IPS DF 4.7 (cell line): ENCODE data around the gene TENT5D.
"Not testable (repeated sequence)": the region's sequence is repeated elsewhere in the genome, so short reads cannot be mapped to it uniquely, and the experiment has no call there.

ENCODE experiments used
- DNase-seq: peaks from one replicate; pipeline ENCODE4 v3.0.0-alpha.2; 2013; ENCODE audit warnings: low spot score; ENCODE audit errors: extremely low read depth

The TENT5D gene

DNA sequence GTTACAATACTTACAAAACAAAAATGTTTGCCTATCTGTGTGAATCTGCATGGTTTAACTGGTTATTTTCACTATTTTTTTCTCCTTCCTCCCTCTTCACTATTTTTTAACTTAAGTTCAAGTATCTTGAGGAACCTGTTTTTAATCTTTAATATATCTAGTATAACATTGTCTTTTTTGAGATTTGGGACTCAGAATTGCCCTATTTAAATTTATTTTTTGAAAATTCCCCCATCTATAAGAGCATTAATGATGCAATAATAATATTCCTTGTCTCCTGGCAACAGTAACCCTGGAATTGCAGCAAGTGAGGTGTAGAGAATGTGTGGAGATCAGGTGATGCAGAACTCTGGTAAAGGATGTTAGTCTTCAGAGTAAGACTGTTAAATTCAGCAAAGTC is at the start of gene TENT5D:
TSS of gene TENT5D (plus strand) at position 301 of the 400 bp plus-strand sequence. CDS start 22,093 bp downstream, outside the sequence.
- DNase-seq, result no peak

DNA sequence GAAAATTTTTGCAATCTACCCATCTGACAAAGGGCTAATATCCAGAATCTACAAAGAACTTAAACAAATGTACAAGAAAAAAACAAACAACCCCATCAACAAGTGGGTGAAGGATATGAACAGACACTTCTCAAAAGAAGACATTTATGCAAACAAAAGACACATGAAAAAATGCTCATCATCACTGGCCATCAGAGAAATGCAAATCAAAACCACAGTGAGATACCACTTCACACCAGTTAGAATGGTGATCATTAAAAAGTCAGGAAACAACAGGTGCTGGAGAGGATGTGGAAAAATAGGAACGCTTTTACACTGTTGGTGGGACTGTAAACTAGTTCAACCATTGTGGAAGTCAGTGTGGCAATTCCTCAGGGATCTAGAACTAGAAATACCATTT is 34.6 kb upstream of the TENT5D start:
- not testable (repeated sequence) for DNase-seq

DNA sequence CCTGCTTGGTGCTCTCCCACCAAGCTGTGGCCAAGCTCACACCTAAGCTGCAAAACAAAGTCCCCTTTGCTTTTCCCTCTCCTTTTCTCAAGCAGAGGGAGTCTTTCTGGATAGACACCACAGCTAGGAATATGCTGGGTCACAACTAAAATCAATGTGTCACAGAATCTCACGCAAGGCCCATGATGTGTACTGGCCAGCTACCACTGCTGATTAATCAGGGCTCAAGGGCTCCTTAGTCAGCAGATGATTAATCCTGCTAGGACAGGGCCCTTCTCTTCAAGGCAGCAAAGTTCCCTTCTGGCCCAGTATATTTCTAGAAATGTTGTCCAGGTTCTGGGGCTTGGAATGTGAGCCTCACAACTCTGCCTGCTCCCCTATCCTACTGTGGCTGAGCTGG is 32.0 kb upstream of the TENT5D start:
- no peak for DNase-seq

DNA sequence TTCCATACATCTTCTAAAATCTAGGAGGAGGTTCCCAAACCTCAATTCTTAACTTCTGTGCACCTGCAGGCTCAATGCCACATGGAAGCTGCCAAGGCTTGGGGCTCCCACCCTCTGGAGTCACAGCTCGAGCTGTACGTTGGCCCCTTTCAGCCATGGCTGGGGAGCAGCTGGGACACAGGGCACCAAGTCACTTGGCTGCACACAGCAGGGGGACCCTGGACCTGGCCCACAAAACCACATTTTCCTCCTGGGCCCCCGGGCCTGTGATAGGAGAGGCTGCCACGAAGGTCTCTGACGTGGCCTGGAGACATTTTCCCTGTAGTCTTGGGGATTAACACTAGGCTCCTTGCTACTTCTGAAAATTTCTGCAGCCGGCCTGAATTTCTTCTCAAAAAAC is 8.2 kb upstream of the TENT5D start:
- no peak for DNase-seq

DNA sequence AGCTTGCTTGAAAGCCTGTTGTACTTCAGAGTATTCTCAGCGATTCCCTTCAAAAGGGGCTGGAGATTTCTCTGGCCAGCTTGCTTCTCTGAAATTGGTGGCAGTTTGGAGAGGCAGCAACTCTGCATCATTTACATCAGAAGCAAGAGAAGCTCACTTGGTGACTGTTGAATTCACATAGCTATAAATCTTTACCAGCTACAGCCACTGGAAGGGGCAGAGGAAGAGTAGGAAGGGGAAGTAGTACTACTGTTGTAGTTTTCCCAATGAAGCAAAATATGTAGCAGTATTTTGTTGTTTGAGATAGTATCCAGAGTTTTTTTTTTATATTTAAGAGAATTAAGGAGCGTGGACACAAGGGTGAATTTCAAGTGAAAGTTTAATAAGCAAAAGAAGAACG is 2.8 kb downstream of the TENT5D start:
- no peak for DNase-seq

DNA sequence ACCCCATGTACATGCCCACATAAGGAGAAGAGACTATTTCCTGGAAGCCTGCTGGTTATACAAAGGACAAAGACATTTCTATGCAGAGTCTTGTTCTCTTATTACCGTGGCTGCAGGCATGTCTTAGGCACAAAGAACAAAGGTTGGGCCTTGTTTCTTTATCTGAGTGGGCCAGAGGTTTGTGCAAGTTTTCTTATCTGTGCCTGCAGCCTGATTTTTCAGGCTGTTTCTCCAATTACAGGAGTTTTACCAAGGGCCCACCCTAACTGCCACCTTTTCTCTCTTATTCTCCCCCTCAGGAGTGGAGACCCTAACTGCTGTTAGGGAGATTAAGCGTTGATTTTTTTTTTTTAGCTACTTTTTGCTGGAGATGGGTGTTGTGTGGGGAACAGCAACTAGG is 3.5 kb downstream of the TENT5D start:
- no peak for DNase-seq

DNA sequence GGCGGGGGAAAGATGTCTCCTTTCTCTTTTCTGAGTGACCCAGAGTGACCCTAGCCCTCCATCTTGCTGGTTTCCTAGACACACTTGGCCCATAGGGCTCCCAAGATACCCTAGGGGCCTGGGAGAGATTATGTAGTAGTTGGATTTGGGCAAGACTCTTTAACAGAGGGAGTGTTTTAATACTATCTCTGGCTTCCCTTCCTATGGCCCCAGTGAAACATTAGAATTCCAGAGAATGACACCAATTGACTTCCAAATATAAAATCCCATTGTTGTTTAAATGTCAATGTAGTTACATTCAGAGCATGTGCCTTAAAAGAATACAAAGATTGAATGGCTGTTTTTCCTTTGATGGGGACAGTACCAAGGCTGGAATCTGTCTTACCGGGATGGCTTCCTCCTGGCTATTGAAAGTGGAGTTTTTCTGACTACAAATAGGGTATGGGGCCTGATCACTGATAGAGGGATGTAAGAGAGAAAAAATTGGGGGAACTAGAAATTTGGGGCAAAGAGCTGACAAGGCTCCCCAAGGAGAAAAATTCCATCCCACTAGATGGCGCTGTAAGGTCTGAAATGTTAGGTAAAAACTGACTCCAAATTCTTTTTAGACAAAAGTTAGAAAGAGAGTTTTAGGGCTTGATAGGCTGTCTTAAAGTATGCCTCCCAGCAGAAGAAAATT is 10.7 kb downstream of the TENT5D start:
- DNase-seq, result no peak

DNA sequence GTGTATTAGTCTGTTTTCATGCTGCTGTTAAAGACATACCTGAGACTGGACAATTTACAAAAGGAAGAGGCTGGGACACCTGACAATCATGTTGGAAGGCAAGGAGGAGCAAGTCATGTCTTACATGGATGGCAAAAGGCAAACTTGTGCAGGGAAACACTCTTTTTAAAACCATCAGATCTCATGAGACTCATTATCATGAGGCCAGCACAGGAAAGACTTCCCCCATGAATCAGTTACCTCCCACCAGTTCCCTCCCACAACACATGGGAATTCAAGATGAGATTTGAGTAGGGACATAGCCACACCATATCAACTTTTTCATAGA is 11.2 kb downstream of the TENT5D start:
- DNase-seq, result no peak

DNA sequence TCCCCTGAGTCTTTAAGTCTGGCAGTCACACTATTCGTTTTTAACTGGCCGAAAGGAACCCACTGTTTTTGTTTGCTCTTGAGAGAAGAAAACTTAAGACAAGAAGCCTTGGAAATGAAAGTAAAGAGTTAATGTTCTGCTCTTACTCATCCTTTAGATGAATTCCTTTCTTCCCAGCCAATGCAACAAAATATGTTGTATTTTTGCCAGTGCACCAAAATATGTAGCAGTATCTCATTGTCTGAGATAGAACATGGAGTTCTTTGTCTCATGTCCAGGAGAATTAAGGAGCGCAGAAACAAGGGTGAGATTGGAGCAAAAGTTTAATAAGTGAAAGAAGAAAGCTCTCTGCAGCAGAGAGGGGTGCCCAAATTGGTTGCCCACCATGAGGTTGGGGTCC is 12.2 kb downstream of the TENT5D start:
- DNase-seq, result no peak

DNA sequence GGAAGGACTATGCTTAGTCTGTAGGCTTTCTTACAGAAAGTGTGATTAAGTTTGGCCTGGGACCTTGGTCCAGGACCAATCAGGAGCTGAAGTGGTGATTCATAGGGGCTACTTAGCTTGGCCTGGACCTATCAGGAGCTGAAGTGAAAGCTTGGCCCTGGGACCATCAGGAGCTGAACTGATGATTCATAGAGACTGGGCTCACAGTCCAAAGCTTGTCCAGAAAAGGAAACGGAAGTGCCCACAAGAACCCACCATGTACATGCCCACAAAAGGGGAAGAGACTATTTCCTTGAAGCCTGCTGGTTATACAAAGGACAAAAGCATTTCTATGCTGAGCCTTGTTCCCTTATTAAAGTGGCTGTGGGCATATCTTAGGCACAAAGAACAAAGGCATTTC is 12.6 kb downstream of the TENT5D start:
- DNase-seq, result no peak

DNA sequence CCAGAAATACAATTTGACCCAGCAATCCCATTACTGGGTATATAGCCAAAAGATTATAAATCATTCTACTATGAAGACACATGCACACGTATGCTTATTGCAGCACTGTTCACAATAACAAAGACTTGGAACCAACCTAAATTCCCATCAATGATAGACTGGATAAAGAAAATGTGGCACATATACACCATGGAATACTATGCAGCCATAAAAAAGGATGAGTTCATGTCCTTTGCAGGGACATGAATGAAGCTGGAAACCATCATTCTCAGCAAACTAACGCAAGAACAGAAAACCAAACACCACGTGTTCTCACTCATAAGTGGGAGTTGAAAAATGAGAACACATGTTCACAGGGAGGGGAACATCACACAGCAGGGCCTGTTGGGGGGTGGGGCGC is 47.9 kb downstream of the TENT5D start:
- not testable (repeated sequence) for DNase-seq

DNA sequence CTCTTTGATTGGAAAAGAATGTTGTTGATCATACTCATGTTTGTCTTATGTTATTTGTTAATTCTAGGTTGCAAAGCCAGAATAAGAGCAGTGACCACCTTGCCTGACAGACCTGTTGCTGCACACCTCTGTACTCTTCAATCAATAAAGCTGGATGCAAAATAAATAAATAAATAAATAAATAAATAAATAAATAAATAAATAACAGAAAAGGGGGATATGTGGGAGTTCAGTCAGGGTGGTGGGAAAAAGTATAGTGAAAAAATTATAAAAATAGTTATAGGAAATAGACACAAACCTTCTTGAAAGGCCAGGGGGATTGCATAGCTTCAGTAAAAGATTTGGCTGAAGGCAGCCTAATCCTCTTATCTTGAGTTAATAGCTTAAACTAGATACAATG is 51.3 kb downstream of the TENT5D start:
- DNase-seq, result no peak

DNA sequence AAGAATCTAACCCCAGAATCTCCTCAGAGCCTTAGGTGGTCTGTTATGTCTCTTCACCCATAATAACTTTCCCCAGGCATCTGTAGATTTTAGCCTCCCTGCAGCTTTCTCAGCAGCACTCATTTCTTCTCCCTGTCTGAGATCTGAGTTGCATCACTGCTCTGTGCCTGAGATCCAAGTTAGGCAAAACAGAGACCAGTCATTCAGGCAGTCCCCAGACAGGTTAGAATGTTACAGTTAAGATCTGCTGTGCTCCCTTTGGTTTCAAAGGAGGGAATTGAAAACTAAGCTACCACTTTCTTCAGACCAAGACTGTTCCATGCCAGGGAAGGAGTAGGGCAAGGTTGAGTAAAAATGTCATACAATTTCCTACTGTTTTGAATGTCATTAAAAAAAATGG is 65.3 kb downstream of the TENT5D start:
- DNase-seq, result no peak

DNA sequence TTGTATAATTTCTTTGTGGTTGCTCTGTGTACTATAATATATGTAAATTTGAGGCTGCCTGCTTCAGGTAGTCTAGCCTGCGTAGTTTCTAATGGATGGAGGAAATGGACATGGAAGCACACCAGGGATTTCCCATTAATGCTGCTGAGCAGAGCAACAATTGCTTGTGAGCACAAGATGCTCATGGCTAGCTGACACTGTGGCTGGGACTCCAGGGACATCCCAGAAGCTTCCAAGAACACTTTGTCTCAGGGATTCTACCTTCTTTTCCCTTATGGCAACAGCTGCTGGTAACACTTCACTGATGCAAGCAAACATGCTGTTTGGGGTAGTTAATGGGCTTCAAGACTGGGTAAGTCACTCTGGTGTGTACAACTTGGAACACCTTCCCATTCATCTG is 66.1 kb downstream of the TENT5D start:
- DNase-seq, result no peak

DNA sequence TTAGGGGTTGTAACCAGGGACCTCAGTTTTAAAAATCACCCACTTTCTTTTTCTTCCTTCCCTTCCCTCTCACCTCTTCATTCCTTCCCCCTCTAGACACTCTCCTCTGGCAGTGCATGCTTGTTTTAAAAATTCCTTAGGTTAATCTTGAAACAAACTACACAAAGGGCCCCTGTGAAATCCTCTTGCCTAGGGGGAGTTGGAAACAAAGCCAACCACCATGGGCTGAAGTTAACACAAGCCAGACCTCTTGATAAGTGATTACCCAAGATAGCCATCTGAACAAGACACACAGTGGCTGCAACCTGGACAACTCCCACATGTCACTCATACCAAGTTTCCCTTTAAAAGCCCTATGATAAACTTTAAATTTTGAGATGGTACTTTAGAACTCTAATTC is 68.9 kb downstream of the TENT5D start:
- no peak for DNase-seq
